HG03139 (cell line): Measurements from ENCODE around the gene CSNK1G1.
"Not testable (repeated sequence)": the region's sequence is repeated elsewhere in the genome, so short reads cannot be mapped to it uniquely, and the experiment has no call there.

ENCODE experiments used
- ATAC-seq: cut with Tn5 transposase; IDR thresholded peaks from one replicate; pipeline ENCODE4 v1.9.1; 2021; ENCODE audit not compliant: unreplicated experiment

CSNK1G1 gene

DNA sequence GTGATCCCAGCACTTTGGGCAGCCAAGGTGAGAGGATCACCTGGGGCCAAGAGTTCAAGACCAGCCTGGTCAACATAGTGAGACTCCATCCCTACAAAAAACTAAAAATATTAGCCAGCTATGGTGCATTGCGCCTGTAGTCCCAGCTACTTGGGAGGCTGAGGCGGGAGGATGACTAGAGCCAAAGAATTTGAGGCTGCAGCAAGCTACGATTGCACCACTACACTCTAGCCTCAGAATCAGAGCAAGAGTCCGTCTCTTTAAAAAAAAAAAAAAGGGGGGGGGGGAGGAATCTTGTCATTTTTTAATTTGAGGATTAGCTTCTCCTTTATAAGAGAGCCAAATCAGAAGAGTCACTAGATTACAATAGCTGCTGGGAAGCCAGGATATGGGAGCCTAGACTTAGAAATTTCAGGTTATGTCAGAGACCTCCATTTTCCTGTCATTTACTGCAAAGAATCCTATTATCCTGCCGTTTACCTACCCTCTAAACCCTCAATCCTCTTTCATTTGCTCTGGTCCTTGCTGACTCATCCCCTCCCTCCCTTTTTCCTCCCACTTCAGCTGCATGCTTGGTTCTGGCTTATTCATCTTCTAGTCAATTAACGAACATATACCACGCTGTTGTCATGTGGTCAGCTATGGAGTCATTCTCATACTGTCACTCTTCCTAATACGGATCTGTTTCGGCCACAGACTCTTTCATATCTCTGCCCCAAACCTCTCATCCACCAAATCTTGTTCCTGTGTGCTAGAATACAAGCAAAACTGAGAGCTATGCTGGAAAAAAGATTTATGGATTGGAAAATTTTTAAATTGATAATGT, 109.4 kb downstream of the CSNK1G1 start:
- ATAC-seq: peak; percentile 88

DNA sequence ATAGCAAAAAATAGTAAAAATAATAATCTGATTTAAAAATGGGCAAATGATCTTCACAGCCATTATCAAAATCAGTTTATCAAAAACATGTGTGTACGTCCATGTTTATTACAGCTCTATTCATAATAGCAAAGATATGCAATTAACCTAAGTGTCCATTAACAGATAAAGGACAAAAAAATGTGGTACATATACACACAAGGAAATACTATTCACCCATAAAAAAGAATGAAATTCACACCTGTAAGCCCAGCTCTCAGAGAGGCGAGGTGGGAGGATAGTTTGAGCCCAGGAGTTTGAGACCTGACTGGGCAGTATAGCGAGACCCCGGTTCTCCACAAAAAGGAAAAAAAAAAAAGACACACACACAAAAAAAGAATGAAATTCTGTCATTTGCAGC, 110.6 kb downstream of the CSNK1G1 start:
- ATAC-seq: no peak

DNA sequence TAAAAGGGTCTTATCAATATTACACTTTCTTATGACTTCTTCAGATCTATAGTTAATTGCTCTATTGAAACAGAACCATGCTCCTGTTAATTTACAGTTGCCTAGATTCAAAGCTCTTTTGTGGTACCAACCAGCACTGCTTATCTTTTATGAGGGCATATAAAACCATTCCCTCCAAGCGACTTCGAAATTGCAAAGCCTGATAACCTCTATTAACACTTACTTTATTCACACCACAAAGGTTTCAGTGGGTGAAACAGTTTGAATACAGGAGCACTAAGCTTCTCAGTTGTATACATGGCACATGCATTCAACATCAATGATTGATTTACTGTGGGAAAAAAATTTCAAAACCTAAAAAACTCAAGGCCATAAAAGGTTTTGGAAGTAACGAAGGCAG, 118.3 kb downstream of the CSNK1G1 start:
- ATAC-seq: no peak

DNA sequence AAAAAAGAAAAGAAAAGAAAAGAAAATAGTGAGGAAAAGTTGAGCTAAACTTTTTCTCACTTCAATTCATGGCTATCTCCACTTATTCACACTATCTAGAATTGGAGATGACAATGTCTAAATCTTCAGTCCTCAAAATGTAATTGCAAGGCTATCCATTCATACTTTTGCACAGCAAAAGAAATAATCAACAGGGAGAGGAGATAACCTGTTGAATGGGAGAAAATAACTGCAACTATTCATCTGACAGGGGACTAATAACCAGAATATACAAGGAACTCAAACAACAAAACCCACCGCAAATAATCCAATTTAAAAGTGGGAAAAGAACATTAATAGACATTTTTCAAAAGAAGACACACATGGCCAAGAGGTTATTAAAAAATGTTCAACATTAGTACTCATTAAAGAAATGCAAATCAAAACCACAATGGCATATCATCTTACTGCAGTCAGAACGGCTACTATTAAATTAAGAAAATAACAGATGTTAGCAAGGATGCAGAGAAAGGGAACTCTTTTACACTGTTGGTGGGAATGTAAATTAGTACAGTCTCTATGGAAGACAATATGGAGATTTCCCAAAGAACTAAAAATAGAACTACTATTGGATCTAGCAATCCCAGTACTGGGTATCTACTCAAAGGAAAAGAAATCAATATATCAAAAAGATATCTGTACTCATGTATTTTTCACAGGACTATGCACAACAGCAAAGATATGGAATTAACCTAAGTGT, 119.6 kb downstream of the CSNK1G1 start:
- no peak for ATAC-seq

DNA sequence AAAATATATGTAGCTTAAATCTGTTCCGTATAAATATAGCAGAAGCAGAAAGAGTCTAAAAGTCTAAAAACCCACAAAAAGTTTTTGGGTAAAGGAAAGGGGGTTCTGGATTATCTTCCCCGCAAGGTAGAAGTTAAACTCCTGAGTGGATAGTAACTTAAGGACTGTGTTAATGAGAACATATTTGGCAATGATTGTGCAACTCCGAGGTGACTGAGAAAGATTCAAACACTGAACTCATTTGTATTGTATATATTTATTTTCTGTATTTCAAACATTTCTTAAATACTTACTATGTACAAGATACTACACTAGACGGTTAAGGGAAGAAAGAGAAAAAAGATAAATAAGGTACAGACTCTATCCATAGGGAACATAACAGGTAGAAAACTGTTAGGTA, 120.4 kb downstream of the CSNK1G1 start:
- ATAC-seq: no peak

DNA sequence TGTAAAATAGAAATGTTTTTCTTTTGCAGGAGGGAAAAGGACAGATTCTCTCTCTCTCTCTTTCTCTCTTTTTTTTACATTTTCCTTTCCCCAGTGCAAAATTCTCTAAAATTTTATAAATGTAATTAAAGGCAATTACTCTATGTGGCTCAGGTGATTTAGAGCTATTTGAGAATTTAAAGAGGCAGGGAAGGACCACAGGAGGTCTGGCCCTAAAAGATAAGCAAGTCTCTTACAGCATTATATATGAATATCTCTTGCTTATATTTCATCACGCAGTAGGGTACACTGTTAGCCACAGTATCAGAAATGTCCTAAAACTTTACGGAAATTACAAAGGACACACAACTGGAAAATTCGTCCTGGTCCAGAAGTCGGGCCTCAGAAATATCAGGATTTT, 122.7 kb downstream of the CSNK1G1 start:
- ATAC-seq: no peak

DNA sequence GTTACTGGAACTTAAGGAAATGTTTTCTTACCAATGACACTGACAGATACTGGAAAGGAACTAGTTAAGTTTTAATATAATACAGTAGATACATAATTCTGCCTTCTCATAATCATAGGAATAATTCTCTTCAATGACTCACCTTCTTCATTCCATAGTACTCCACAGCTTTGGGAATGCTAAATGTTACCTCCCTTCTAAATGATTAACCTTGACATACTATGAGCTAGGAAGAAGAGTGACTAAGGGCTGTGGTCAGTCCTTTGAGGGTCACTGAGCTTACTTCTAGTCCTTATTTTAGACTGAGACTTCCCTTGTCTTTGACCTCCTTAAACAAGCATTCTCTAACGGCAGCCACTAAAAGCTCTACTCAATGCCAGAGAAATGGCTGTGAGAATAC, 123.6 kb downstream of the CSNK1G1 start:
- ATAC-seq: no peak

DNA sequence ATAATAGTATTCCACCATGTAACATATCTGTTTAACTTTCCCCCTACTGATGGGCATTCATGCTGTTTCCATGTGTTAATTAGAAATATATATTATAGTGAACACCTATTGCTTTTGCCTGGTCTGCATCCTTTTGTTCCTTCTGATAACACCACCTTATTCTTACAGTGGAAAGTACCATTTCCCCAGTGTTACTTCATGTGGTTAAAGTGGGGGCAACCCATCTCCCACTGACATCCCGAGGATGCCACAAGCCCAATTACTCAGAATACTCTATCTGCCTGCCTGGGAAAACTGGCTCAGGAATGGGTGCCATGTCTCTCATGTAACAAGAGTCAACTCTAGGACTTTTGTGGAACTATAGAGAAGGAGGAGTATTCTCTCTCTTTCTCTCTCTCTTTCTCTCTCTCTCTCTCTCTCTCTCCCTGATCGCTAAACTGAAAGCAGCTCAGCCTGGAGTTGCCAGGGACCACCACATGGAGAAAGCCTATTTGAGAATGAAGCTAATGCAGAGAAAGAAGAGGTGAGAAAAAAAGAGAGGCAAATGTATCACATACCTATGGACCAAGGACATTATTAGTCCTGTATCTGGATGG, 126.7 kb downstream of the CSNK1G1 start:
- ATAC-seq: no peak

DNA sequence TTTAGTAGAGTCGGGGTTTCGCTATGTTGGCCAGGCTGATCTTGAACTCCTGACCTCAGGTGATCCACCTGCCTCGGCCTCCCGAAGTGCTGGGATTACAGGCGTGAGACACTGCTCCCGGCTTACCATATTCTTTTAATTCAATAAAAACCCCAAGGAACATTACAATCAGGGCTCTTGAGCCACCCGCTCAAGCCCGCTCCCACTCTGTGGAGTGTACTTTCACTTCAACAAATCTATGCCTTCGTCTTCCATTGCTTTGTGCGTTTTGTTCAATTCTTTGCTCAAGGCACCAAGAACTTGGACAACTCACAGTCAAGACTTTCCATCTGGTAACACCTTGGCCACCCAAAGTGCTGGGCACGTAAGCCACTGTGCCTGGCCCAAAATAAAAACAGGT, 130.2 kb downstream of the CSNK1G1 start:
- no peak for ATAC-seq

DNA sequence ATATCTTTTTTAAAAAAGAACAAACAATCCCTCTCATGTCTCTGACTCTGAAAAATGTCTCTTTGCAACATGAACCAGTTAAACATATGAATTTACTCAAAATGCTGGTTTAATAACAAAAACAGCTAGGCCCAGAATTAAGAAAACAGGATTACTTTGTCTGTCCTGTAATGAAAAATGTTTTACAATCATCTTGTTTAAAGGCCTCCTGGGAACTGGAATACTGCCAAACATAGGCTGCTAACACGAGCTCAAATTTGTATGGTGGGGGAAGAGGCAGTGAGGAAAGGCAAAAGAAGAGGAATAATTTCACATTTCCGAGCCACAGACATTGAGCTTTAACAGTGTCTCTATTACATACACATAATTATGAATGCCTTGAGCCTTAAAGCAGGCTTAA, 131.5 kb downstream of the CSNK1G1 start:
- no peak for ATAC-seq

DNA sequence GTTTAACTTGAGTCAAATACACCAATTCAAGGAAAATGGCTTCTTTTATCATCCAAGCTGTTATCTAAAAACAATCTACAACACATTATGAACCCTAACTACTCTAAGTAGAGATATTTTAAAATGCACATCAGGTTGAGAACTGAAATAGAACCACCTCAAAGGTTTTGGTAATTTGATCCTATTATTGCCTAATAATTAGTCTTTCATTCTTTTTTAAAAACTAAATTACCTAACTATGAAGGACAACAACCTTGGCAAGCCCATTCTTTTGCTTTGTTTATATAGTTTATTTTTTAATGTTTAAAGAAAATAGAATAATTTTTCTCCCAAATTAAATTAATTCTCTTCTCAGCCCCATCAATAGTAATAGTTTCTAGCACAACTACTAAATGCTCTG, 132.1 kb downstream of the CSNK1G1 start:
- ATAC-seq: no peak

DNA sequence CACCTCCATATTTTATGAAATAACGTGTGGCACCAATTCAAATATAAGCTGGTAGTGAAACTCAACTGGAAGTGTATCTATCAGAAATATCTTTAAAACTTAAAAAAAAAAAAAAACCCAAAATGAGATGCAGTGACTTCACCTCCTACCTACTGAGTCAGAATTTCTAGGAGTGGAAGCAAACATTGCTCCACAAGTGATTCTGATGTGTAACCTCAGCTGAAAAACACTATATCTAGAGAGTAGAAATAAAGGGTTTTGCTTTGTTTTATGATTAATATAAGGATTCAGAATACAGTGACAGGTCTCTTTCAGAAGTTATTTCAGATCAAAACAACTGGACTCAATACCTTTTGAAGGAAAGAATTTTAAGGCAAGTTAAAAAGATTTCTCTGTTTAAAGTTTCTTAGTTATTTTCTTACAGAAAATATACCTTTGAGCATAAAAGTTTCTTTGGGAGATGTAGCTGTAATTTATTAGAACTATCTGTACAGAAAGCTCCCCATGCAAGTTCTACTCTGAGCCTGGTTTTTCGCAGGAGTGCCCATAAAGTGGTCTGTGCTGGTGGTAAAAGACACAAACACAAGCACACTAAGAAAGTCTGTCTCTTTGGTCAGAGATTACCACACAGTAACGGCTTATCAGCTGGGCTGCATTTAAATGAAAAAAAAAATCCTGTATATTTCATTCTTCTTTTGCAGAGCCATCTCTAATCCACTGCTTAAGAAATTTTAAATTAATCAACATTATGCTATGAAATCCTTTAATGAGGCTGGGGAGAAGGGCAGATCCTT, 133.2 kb downstream of the CSNK1G1 start:
- no peak for ATAC-seq

DNA sequence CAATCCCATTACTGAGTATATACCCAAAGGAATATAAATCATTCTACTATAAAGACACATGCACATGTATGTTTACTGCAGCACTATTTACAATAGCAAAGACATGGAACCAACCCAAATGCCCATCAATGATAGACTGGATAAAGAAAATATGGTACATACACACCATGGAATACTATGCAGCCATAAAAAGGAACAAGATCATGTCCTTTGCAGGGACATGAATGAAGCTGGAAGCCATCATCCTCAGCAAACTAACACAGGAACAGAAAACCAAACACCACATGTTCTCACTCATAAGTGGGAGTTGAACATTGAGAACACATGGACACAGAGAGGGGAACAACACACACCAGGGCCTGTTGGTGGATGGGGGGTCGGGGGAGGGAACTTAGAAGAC, 134.1 kb downstream of the CSNK1G1 start:
- ATAC-seq: not testable (repeated sequence)

DNA sequence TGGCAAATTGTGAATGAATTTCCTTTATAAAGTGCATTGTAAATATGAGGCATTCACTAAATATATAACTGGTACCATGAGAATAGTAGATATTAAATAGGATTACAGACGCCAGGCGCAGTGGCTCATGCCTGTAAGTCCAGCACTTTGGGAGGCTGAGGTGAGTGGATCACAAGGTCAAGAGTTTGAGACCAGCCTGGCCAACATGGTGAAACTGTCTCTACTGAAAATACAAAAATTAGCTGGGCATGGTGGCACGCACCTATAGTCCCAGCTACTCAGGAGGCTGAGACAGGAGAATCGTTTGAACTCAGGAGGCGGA, 138.6 kb downstream of the CSNK1G1 start:
- not testable (repeated sequence) for ATAC-seq

DNA sequence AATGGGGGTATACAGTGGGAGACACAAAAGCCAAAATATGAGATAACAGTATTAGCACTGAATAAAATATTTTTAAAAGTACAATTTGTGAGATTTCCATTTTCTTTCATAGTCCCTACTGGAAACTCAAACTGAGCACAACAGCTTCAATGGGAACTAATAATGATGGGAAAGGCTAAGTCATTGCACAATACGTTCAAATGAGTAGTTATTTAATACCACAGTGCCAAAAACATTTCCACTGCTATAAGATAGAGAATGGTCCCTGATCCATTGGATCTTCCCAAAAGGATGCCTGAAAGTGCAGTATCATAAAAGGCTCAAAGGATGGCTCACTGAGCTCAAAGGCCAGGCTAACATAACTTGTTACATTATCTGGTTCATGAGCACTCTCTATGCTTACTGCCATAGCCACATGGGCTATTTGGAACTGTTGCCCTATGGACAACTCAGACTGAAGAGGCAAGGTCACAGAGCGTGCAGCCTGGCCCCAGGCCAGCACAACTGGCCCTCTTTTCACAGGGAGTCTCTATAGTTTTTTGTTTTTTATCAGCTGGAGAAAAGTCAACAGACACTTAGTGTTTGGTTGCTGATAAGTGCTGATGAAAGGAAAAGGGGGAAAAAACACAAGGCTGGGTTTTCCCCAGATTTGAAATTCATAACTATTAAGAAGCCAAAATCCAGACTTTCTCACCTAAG, 139.1 kb downstream of the CSNK1G1 start:
- no peak for ATAC-seq

DNA sequence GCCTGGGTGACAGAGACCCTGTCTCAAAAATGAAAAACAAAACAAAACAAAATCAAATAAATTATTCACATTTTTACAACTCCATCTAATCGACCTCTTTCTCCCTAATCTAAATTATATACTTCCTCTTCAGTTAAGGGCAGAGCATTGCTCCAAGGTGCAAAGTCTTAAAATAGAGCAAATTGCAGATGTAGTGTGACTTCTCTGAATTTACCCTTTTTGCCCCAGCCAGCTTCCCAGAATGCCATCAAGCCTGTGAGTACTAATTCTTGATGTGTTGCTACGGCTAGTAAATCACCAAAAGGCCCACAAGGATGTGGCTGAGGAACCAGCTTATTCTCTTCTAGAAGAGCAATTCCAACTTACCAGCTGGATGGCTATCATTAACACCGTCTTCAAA, 139.8 kb downstream of the CSNK1G1 start:
- no peak for ATAC-seq

DNA sequence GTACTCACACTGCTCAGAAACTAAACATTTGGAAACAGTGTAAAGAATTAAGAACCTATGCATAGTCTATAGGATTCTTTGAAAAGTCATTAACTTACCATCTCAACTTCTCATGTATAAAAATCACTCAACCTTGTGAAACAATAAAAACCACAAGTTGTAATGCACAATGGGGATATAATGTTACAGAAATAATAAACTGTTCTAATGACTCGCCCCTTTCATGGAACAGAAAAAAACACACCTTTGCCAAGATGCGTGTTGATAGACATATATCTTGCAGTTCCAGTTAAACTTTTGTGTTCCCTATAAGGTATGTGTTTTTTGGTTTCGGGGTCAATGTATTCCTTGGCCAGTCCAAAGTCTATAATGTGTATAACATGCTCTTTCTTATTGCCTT, 142.3 kb downstream of the CSNK1G1 start:
- no peak for ATAC-seq

DNA sequence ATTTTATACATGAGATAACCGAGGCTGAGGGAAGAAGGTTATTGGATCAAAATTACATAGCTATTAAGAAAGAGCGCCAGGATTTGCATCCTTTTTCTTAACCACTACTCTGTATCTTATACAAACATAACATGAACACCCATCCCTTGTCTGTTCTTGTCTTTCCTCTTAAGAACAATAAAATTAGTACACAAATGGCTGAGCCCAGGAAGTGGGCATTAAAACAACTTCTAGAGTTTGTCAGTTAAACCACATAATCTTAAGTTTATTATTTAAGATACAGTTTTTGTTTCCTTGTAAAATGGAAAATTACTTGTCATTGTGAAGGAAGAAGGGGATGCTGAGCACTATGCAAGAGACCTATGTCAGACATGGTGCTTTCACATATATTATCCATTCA, 144.3 kb downstream of the CSNK1G1 start:
- ATAC-seq: no peak

DNA sequence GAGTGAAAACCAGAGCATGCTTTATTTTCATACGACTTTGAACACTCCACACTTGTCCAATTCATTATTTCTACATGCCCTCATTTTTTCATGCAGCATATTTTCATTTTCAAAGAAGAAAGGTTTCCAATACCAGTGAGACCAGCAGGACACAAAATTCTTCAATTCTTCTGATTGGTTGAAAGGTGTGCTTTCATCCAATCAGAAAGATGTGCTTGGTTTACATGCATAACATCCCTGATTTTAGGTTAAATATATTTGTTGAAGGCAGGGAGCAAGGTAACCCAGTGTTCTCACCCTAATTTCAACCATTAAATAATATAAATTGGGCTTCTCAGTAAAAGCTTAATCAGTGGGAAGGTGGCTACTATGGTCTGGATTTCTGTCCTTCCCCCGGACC, 145.6 kb downstream of the CSNK1G1 start:
- no peak for ATAC-seq

DNA sequence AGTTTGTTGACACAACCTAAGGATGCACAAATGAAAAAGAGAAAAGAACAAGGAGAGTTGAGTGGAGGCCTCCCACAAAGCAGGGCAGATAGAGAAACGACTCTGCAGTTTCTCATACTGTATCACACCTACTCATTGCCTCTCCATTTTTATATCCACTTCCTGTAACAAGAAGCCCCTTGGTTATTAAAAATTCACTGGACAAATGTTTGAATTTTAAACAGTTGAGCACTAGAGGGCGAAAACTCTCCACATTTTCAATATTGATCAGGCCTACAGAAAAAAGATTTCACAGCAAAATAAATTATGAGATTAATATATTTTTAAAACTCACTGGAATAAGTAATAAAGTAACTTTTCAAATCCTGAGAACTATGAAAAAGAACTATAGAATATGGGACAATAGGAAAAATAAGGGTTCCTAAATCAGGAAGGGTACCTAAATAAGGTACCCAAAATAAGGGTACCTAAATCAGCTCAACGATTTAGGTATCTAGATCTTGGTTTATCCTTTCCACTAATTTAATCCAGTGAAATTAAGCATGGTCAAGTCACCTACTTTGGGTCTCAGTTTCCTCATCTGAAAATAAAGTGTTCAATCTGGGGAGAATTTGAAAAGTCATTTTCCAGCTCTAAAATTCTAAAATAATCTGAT, 146.2 kb downstream of the CSNK1G1 start:
- no peak for ATAC-seq
